Prostate gland (tissue), 2 donors: ENCODE data around the gene GNB2. TPM values are rescaled to one million over a fixed set of nuclear protein-coding genes. Genes with fewer than 3 reads are reported as not detected.

Source experiments
- DNase-seq: peaks from one replicate; pipeline ENCODE4 v3.0.0-alpha.2; 2019; ENCODE audit warnings: low spot score
- H3K27ac ChIP-seq, 2 donors: fragments of 200-600 bp; sonication (generic); 2 replicates each; pipeline ENCODE4 v1.5.1; 2017 to 2019
- H3K27me3 ChIP-seq: fragments of 200-600 bp; sonication (generic); replicated peaks from 2 replicates; pipeline ENCODE4 v1.5.1; 2019; ENCODE audit not compliant: insufficient read depth
- H3K36me3 ChIP-seq, 2 donors: fragments of 200-600 bp; sonication (generic); 1 replicate in 1 of 2; 2 replicates in 1 of 2; pipeline versions ENCODE4 v1.5.1 to v1.8.1; 2017 to 2019
- H3K4me1 ChIP-seq: fragments of 200-600 bp; sonication (generic); replicated peaks from 2 replicates; pipeline ENCODE4 v1.5.1; 2019
- H3K4me3 ChIP-seq, 2 donors: fragments of 200-600 bp; sonication (generic); 2 replicates each; pipeline ENCODE4 v1.5.1; 2017 to 2019
- H3K9me3 ChIP-seq: fragments of 200-600 bp; sonication (generic); 2 replicates; pipeline ENCODE4 v1.5.1; 2017
- POLR2A ChIP-seq: fragments of 450-650 bp; IDR thresholded peaks from one replicate; pipeline ENCODE4 v1.6.1; 2016; ENCODE audit warnings: antibody characterized with exemption, mild to moderate bottlenecking
- POLR2AphosphoS5 ChIP-seq: sonication (generic); formaldehyde crosslinking; IDR thresholded peaks from one replicate; pipeline ENCODE4 v1.6.1; 2017; ENCODE audit warnings: antibody characterized with exemption
- WGBS: methylation state at CpG from one replicate; pipeline ENCODE4 v1.1.5; 2018; 5-methylcytosine and 5-hydroxymethylcytosine counted together
- intact Hi-C: fragments of 100-400 bp; cut with DNase I; formaldehyde crosslinking; loops from one replicate; pipeline ENCODE4 v1.14.2; 2022
- total RNA-seq, 2 donors: library from RNA; depleted of rRNA; stranded (reverse); fragments of >200 nt; gene quantifications; one replicate each; pipeline ENCODE4 v1.1.0, GENCODE V29; 2016
- TF ChIP-seq, protein P1 (sequence below), 4 experiments: fragments of 200-600 bp in 2 of 4; fragments of 450-650 bp in 2 of 4; sonication (generic) in 2 of 4; IDR thresholded peaks; 1 replicate in 3 of 4; 2 replicates in 1 of 4; pipeline ENCODE4 v1.5.1; 2016 to 2019; ENCODE audit warnings: antibody characterized with exemption in 4 of 4, mild to moderate bottlenecking in 2 of 4, moderate library complexity in 2 of 4

The GNB2 gene
- total RNA-seq, 2 donors from 2014 or later: 376 to 417 TPM

DNA sequence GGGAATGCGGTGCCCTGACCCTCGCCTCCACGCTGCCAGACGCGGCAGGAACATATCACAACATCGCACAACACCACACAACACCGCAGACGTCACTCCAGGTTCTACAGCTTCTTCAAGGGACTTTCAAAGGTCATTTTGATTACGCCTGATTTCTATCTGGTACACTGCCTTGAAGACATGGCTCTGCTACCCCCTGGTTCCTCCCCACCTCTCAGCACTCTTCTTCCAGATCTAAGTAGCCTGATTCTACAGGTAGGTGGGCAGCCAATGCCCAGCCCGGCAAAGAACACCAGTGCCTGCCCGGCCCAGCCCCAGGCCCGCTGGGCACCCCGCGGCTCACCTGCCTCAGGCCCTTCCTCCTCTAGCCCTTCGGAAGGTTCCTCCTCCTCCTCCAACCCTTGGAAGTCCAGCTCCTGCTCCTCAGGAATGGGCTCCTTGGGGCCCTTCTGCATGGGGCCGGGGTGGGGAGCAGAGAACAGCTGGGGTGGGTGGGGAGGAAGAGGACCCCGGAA, 12.1 kb downstream of the GNB2 start:
- DNase-seq: no peak

DNA sequence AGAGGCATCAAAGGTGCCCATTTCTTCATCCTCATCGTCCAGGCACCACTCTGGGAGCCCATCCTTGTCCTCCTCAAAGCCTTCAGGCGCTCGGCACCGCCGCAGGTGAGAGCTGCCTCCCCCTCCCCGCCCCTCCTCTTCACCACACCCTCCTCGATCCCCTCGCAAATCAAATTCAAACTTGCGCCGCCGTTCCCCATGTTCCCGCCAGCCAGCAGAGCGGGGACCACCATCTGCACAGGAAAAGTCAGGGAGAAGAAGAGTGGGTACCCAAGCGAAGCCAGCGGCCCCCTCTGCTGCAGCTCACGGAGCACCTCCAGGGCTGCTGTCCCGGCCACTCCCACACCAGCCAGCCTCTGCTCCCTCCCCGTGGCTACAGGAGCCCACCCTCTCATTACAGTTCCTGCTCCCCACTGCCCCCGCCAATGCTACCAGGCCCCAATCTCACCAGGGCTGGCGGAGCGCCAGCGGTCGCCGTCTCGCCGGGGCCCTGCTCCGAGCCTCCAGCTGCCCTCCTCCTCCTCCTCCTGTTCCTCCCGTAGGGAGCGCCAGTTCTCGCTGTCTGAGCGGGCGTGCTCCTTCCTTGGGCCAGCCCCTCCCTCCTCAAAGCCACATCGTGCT, 12.8 kb downstream of the GNB2 start:
- intact Hi-C loops: no loop called here
- TF ChIP-seq POLR2A (no peak), POLR2AphosphoS5 (no peak)
- TF ChIP-seq, protein P1, sequence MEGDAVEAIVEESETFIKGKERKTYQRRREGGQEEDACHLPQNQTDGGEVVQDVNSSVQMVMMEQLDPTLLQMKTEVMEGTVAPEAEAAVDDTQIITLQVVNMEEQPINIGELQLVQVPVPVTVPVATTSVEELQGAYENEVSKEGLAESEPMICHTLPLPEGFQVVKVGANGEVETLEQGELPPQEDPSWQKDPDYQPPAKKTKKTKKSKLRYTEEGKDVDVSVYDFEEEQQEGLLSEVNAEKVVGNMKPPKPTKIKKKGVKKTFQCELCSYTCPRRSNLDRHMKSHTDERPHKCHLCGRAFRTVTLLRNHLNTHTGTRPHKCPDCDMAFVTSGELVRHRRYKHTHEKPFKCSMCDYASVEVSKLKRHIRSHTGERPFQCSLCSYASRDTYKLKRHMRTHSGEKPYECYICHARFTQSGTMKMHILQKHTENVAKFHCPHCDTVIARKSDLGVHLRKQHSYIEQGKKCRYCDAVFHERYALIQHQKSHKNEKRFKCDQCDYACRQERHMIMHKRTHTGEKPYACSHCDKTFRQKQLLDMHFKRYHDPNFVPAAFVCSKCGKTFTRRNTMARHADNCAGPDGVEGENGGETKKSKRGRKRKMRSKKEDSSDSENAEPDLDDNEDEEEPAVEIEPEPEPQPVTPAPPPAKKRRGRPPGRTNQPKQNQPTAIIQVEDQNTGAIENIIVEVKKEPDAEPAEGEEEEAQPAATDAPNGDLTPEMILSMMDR (IDR thresholded peaks at IDR 0.05): no peak
- no peak overlapping the region for H3K27ac ChIP-seq
- no peaks in the 10 kb centered on the region for H3K27me3 ChIP-seq
- H3K4me3 ChIP-seq: no peak overlapping the region
- H3K4me1 ChIP-seq: peaks cover 5% of the 10 kb centered on the region
- 72% methylated on average over 33 of the region's 33 CpGs for WGBS
- peaks cover 29 to 70% of the 10 kb centered on the region in 2 donors for H3K36me3 ChIP-seq
- DNase-seq: no peak
- no peaks in the 10 kb centered on the region for H3K9me3 ChIP-seq

More for the DNA sequence above, 12.1 kb downstream of the GNB2 start:
- Histone ChIP-seq H3K4me1 (no peaks in the 10 kb centered on the region), H3K9me3 (no peaks in the 10 kb centered on the region), H3K27ac (no peak overlapping the region), H3K4me3 (no peak overlapping the region), H3K27me3 (no peaks in the 10 kb centered on the region), H3K36me3 (peaks cover 29 to 70% of the 10 kb centered on the region in 2 donors)
- TF ChIP-seq, protein P1 (IDR thresholded peaks at IDR 0.05): no peak
- TF ChIP-seq POLR2A: no peak
- no peak for TF ChIP-seq POLR2AphosphoS5
- intact Hi-C loops: no loop called here
- 94% methylated on average over 17 of the region's 17 CpGs for WGBS

DNA sequence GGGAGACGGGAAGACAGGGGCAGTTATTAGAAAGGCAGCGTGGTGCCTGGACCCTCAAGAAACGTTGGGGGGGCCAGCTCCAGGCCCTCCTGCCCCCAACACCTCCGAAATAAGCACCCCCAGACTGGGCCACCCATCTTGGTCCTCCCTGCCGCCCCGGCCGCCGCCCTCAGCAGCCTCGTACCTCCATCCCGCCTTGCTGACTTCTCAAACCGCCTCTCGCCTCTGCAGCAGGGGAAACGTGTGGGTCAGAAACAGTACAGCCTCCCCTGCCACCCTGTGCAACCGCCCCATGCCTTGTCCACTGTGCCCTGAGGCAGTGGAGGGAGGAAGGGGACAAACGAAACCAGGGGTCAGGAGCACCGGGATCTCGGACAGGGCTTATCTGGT, 13.3 kb downstream of the GNB2 start:
- Histone ChIP-seq H3K27me3 (no peaks in the 10 kb centered on the region), H3K9me3 (no peaks in the 10 kb centered on the region), H3K4me1 (peaks cover 7% of the 10 kb centered on the region), H3K4me3 (no peak overlapping the region), H3K27ac (no peak overlapping the region), H3K36me3 (peaks cover 29 to 66% of the 10 kb centered on the region in 2 donors)
- intact Hi-C loops: no loop called here
- WGBS: 88% methylated on average over 17 of the region's 17 CpGs
- DNase-seq: no peak
- TF ChIP-seq POLR2A (no peak), POLR2AphosphoS5 (no peak)
- TF ChIP-seq, protein P1 (IDR thresholded peaks at IDR 0.05): no peak

DNA sequence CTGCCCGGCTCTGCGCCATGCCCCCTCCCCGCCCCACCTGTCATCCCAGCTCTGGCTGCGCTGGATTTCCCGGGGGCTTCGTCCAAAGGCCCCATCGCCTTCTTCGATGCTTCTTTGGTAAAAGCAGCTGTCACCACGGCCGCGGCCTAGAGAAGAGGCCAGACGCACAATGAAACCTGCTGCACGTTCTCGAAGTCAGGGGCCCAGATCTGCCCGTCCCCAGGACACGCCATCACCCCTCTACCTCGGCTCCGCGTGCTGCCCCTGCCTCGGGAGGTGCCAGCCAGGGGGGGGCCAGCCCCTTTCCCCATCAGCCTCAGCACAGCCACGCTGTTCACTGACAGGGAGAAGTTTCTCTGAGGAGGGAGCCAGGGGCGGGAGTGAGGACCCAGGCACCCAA, 13.7 kb downstream of the GNB2 start:
- Histone ChIP-seq H3K27ac (no peak overlapping the region), H3K4me1 (peaks cover 7% of the 10 kb centered on the region), H3K4me3 (no peak overlapping the region), H3K27me3 (no peaks in the 10 kb centered on the region), H3K9me3 (no peaks in the 10 kb centered on the region), H3K36me3 (peaks cover 29 to 63% of the 10 kb centered on the region in 2 donors)
- DNase-seq: no peak
- intact Hi-C loops: no loop called here
- no peak for TF ChIP-seq POLR2AphosphoS5
- TF ChIP-seq POLR2A: no peak
- TF ChIP-seq, protein P1 (IDR thresholded peaks at IDR 0.05): no peak
- WGBS: 86% methylated on average over 21 of the region's 22 CpGs

DNA sequence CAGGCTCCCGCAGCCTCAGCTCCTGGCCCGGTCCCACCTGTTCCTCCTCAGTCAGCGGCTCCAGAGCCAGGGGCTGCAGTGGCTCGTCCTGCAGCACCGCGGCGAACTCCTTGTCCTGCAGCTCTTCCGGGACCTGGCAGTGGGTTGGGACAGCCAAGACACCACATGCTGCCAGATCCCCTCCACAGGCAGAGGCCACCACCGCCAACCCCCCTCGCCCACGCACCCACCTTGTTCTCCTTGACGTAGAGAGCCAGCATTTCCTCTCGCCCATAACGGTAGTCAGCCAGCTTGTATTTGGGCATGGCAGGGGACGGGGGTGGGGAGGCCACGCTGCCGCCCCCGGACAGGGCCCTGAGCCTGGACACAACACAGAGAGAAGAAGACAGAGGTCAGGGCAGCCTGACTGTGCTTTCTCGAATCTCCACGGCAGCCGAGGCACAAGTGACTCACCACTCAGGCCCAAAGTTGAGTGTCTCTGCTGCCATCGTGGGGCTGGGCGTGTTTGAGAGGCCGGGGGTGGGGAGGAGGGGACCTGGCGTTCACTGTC, 14.3 kb downstream of the GNB2 start:
- peaks cover 11% of the 10 kb centered on the region for H3K4me1 ChIP-seq
- TF ChIP-seq, protein P1 (IDR thresholded peaks at IDR 0.05): no peak
- no peak for TF ChIP-seq POLR2AphosphoS5
- no peak for TF ChIP-seq POLR2A
- H3K9me3 ChIP-seq: no peaks in the 10 kb centered on the region
- H3K27ac ChIP-seq: no peak overlapping the region
- H3K36me3 ChIP-seq: peaks cover 23 to 57% of the 10 kb centered on the region in 2 donors
- no peak overlapping the region for H3K4me3 ChIP-seq
- no peak for DNase-seq
- WGBS: 68% methylated on average over 22 of the region's 25 CpGs
- intact Hi-C loops: no loop called here
- H3K27me3 ChIP-seq: no peaks in the 10 kb centered on the region
